GM18858 (cell line): ENCODE measurements around the gene RSPH1.
"Not testable (repeated sequence)": the region's sequence is repeated elsewhere in the genome, so short reads cannot be mapped to it uniquely, and the experiment has no call there.

Experiments used
- ATAC-seq: cut with Tn5 transposase; IDR thresholded peaks from one replicate; pipeline ENCODE4 v1.9.1; 2021; ENCODE audit not compliant: unreplicated experiment

RSPH1 gene

DNA sequence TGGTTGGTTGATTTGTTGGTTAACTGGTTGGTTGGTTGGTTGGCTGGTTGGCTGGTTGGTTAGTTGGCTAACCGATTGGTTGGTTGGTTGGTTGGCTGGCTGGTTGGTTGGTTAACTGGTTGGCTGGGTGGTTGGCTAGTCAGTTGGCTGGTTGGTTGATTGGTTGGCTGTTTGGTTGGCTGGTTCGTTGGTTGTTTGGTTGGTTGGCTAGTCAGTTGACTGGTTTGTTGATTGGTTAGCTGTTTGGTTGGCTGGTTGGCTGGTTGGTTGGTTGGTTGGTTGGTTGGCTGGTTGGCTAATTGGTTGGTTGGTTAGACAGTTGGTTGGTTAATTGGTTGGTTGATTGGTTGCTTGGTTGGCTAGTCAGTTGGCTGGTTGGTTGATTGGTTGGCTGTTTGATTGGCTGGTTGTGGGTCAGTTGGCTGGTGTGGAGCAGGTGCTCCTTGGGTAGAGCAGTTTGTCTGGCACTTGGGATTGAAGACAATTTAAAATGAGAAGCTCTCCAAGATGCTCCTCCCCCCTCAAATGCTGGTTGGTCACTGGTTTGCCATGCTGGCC lies 6.9 kb downstream of the RSPH1 start:
- ATAC-seq = no peak

DNA sequence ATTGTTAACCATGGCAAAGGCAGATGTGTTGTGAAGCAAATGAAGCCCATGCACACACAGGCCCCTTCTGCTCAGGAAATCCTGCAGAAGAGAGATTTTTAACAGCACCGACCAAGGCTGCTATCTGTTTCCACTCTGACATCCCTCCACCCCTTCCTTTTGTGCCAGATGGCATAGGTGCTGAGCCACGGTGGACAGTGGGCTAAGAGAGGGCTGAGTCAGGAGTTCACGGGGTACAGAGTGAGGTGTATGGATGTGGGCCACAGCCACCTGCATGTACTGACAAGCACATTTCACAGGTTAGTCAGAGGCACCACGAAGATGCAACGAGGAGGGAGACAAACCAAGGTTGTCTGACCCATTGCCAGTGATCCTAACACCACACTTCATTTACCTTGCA lies 9.5 kb downstream of the RSPH1 start:
- no peak for ATAC-seq

GRCh38 chr21:42486072-42486471 lies 10.0 kb downstream of the RSPH1 start:
- no peak for ATAC-seq

DNA sequence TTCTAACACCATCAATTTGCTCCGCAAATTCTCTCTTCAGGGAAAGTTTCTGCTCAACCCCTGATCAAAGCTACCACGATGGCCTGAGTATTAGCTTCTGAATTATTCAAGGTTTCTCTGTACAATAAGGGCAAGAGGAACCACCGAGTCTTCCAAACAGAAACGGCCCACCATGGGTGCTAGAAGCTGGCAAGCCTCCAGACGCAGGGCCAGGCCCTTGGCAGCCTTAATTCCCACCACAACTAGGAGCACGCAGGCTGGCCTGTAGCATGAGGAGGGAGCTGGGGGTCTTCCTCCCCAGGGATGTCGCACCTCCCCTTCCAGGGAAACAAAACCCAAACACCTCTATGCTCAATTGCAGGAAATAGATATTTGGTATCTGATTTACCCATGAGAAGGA lies 11.1 kb downstream of the RSPH1 start:
- no peak for ATAC-seq

GRCh38 chr21:42481169-42481568 lies 14.9 kb downstream of the RSPH1 start:
- ATAC-seq = no peak

GRCh38 chr21:42480736-42481135 lies 15.3 kb downstream of the RSPH1 start:
- no peak for ATAC-seq

- ATAC-seq = no peak
Measured at GRCh38 chr21:42479582-42479981, 16.4 kb downstream of the RSPH1 start.

DNA sequence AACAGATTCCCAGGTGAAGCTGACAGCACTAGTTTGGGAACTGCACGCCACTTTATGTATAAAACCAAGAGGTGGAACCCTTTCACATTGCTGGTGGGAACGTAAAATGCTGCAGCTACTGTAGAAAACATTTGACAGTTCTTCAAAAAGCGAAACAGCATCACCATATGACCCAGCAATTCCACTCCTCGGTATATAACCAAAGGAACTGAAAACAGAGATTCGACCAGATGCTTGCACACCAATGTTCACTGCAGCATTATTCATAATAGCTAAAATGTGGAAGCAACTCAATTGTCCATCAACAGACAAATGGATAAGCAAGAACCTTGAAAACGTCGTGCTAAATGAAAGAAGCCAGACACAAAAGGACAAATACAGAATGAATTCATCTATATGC lies 17.5 kb downstream of the RSPH1 start:
- ATAC-seq = peak; percentile 42

DNA sequence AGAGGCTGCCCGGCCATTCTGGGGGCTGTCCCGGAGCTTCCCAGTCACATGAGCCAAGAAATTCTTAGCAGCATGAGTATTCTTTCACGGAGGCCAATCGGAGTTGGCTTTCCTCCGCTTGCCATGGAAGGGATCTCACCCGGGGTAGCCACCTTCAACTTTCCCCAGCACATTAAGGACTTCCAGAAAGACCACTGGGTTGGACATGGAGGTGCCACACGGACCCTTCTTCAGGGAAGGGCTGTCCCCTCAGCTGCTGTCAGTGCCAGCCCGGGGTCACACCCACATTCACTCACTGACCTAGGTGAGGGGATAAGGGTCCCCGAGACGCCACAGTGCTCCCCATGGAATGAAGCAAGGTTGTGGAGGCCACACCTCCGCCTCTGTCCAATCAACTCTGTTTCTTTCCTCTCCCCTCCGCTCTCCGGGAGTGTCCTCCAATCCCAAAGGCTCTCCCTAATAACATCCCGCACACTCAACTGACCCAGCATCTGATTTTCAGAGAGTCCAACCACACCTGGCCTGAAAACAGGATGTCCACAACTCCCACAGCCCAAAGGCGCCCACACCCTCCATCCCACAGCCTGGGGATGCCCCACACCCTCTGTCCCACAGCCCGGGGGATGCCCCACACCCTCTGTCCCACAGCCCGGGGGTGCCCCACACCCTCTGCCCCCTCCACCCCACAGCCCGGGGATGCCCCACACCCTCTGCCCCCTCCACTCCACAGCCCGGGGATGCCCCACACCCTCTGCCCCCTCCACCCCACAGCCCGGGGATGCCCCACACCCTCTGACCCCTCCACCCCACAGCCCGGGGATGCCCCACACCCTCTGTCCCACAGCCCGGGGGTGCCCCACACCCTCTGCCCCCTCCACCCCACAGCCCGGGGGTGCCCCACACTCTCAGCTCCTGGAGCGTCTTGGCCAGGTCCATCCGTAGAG lies 19.4 kb downstream of the RSPH1 start:
- no peak for ATAC-seq

DNA sequence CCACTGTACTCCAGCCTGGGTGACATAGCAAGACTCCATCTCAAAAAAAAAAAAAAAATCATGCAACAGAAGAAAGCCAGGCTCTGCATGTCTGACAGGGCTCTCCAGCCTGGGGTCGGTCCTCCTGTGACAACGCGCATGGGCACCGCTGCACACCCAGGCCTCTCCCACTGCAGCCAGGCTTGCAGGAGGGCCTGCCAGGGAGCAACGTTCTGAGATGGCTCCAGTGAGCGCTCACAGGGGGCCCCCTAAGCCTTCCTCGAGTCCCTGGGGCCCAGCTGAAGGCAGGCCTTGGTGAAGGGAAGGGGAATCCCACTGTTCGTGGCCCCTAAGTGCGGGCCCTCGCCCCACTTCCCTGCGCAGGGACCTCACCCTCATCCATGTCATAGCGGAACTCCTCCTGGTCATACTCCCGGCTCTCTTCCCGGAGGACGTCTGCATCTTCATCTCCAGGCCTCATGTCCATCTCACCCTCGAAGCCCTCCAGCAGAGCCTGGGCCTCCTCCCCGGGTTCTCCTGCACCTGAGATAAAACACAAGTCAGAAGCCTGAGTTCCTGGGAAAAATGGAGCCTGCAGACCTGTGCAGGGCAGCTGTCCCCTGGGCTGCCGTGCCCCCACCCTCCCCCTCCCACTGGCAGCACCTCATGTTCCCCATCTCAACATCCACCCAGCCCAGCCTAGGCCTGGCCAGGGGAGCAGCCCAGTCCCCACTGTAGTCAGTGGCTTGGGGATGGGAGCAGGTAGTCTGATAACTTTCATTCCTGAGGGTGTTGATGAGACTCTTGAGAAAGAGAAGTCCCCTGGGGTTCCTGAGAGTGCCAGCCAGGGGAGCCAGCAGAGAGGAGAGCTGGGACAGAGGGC lies 20.3 kb downstream of the RSPH1 start:
- no peak for ATAC-seq

GRCh38 chr21:42475036-42475435 lies 21.0 kb downstream of the RSPH1 start:
- no peak for ATAC-seq

DNA sequence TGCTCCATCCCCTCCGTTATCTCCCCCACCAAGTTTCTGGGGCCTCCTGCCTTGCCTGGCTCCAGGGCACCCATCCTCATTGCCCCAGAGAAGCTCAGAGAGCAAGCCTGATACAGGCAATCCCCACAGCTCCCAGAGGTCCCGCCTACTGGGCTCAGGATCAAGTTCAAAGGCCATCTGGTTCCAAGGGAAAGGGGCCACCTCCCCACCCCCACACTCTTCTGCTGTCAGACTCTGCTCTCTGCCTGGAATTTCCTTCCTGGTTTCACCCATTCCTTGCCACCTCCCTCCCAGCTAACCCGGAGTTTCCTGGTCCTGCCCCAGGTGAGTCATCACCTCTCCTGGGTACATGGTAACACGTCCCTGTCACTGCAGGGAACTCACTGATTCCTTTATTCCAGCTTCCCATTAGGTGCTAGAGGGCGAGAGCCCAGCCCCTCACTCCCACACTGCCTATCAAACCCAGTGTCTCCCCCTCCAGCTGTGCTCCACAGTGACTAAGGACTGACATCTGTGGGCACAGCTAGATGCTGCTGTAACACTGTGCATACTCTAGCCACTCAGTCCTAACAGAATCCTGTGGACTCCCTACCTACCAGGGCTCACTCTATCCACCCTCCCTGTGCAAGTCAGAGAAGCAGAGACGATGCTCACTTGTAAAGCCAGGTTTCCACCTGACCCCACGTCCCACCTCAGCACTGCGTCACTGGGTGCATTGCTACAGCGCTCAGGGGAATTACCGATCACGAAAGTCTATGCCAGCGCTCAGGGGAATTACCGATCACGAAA lies 21.8 kb downstream of the RSPH1 start:
- peak; percentile 55 for ATAC-seq

DNA sequence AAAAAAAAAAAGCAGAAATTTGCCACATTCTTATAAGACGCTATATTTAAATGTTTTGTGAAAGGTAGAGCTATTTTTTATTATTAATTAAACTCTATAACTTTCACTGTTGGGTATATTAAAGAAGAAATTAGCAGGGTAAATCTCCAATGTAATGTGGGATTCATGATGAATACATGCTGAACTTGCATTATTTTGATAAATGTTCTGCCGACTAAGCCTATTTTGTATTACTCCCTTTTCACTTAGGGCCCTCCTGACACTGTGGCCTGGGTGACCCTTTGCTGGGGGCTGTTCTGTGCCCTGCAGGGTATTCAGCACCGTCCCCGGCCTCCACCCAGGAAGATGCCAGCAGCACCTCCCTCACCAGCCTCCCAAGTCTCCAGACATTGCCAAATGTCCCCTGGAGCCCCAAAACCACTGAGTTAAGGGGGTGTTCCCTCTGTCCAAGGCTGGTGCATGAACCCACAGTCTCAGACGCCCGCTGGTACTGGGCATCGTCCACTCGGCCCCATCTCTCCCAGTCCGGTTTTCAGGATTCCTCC lies 22.5 kb downstream of the RSPH1 start:
- no peak for ATAC-seq

GRCh38 chr21:42472521-42472920 lies 23.5 kb downstream of the RSPH1 start:
- ATAC-seq = no peak

DNA sequence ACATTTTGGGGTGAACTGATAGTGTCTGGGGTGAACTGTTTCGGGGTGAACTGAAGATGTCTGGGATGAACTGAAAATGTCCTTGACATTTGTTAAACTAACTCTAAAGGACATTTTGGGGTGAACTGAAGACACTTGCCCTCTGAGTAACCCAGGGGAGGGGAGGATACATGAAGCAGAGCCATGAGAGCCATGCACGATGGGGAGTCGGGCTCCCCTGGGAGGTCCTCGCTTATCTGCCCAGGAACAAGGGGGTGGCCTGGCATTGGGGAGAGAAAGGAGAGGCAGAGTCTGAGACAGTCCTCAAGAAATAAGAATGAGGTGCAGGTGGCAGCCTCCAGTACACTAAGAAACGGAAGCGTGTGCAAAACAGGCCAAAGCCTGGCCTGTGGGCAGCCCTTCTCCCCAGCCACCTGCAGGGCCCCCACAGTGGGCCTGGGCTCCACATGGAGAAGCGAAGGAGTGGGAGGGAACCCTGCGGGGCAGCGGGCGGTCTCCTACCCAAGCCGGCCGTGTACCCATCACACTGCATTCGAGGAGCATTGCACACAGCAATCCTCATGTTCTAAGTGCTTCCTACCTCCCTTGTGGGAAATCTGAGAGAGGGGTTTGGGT lies 24.2 kb downstream of the RSPH1 start:
- ATAC-seq = no peak

DNA sequence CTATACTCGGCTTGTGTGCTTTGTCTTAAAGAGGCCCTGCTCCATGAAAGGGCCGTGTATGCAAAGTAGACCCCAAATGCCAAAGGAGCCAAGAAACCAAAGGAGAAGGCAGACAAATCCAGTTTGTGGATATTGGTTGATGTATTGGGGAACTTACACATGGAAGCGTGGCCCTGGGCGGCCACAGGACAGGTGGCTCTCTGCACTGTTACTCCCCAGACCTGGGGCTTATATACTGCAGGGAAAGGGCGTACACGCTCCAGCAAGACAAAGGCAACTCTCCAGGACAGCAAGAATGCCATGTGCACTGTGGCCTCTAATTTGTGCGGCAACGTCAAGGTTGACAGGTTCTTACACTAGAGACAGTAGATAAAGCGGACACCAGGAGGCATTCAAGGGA lies 24.8 kb downstream of the RSPH1 start:
- no peak for ATAC-seq

DNA sequence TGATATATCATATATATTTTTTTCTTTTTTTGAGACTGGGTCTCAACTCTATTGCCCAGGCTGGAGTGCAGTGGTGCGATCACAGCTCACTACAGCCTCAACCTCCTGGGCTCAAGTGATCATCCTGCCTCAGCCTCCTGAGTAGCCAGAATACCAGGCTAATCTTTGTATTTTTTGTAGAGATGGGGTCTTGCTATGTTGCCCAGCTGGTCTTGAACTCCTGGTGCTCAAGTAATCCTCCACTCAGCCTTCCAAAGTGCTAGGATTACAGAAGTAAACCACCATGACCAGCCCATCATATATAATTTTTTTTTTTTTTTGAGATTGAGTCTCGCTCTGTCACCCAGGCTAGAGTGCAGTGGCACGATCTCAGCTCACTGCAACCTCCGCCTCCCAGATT lies 26.3 kb downstream of the RSPH1 start:
- not testable (repeated sequence) for ATAC-seq

GRCh38 chr21:42469272-42469671 lies 26.8 kb downstream of the RSPH1 start:
- no peak for ATAC-seq

DNA sequence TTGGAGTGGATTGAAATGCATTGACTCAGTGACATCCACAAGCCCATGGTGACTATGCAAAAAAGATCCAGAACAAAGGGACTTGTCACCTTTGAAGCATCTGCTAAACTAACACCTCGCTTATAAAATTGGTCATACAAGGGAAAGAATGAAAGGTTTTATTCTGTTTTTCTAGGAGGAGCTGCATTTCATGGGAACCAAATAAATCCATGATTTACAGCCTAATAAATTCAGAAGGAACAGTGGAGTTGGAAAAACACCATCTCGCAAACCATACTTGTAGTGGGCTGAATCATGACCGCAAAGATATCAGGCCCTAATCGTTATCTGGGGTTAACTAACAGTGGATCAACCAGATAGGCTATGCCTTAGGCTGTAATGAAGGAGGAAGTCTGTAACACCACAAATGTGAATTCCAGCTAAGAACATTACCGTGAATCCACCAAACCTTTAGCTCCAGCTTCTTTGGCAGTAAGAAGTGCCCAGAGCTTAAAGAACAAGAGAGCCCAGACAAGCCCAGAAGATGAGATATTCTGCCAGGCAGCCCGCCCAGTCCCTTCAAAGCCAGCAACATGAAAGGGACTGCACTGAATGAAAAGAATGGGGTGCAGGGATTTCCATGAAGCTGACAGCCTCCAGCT lies 27.4 kb downstream of the RSPH1 start:
- no peak for ATAC-seq
